Endothelial cell of umbilical vein (primary cell): ENCODE results near the gene LIN7B. TPM values are rescaled to one million over a fixed set of nuclear protein-coding genes. Genes with fewer than 3 reads are reported as not detected.

Experiments used
- BruUV-seq: library from RNA; stranded (reverse); fragments of 400-500 nt; replicated peaks from 2 replicates; lab custom pipeline; 2021; lab: Mats Ljungman, UMichigan
- CTCF ChIA-PET: fragments of 300-600, 350-600 bp; sonication (Branson Sonifier 250); formaldehyde crosslinking; loops from one replicate; lab custom pipeline; 2021; ENCODE audit warnings: antibody characterized with exemption, inconsistent platforms; lab: Charles Lee
- POLR2A ChIA-PET: fragments of 300-600, 350-600 bp; sonication (Branson Sonifier 250); formaldehyde crosslinking; loops from one replicate; lab custom pipeline; 2021; ENCODE audit warnings: antibody characterized with exemption, inconsistent platforms; lab: Charles Lee
- DNase-seq: peaks from one replicate; pipeline ENCODE4 v3.0.0-alpha.2; 2011; ENCODE audit warnings: low read depth, low spot score
- FAIRE-seq: peaks from 2 replicates; lab custom pipeline; 2011; peaks lifted over from hg19 to GRCh38; lab: Jason Lieb, UNC
- H2AFZ ChIP-seq: 2 replicates; pipeline ENCODE4 v1.6.0; 2012; ENCODE audit warnings: low read depth, low read length, control low read depth, inconsistent platforms
- H3K27ac ChIP-seq: 2 replicates; pipeline ENCODE4 v1.5.1; 2011; ENCODE audit warnings: low read depth, mild to moderate bottlenecking, control low read depth, low read length, moderate library complexity; ENCODE audit not compliant: insufficient read depth
- H3K27me3 ChIP-seq, 2 experiments: 2 replicates each; pipeline versions ENCODE4 v1.6.0 to v1.6.1; 2011; ENCODE audit warnings: low read length in 2 of 2, mixed read lengths in 1 of 2; ENCODE audit not compliant: control insufficient read depth in 2 of 2, insufficient read depth in 2 of 2
- H3K36me3 ChIP-seq, 2 experiments: 2 replicates in 1 of 2; 3 replicates in 1 of 2; pipeline ENCODE4 v1.5.1; 2011; ENCODE audit warnings: low read length in 2 of 2, mild to moderate bottlenecking in 1 of 2, moderate library complexity in 1 of 2; ENCODE audit not compliant: control insufficient read depth in 2 of 2, insufficient read depth in 2 of 2; ENCODE audit errors: extremely low read depth in 1 of 2
- H3K4me1 ChIP-seq: 3 replicates; pipeline ENCODE4 v1.5.1; 2011; ENCODE audit warnings: mild to moderate bottlenecking, low read length; ENCODE audit not compliant: control insufficient read depth, insufficient read depth; ENCODE audit errors: extremely low read depth
- H3K4me2 ChIP-seq: 2 replicates; pipeline ENCODE4 v1.6.1; 2011; ENCODE audit warnings: low read length, control low read depth, mixed read lengths; ENCODE audit not compliant: insufficient read depth
- H3K4me3 ChIP-seq, 3 experiments: fragments of 200-600 bp in 1 of 3; sonication (generic), shearing (Covaris generic) in 1 of 3; replicated peaks in 1 of 3; 2 replicates each; pipeline ENCODE4 v1.5.1; 2011 to 2016; ENCODE audit warnings: control low read depth in 3 of 3, low read length in 3 of 3, mild to moderate bottlenecking in 2 of 3, inconsistent platforms in 1 of 3, low read depth in 1 of 3, moderate library complexity in 1 of 3; ENCODE audit not compliant: insufficient read depth in 1 of 3
- H3K79me2 ChIP-seq: 2 replicates; pipeline ENCODE4 v1.6.0; 2012; ENCODE audit warnings: low read length, inconsistent platforms; ENCODE audit not compliant: control insufficient read depth, insufficient read depth
- H3K9ac ChIP-seq: replicated peaks from 2 replicates; pipeline ENCODE3; 2011; ENCODE audit warnings: low read length, control low read depth; ENCODE audit not compliant: insufficient read depth; ENCODE audit errors: extremely low read depth
- H3K9me1 ChIP-seq: replicated peaks from 3 replicates; pipeline ENCODE4 v1.6.0; 2011; ENCODE audit warnings: mild to moderate bottlenecking, low read length; ENCODE audit not compliant: control insufficient read depth, insufficient read depth; ENCODE audit errors: extremely low read depth
- H3K9me3 ChIP-seq: replicated peaks from 2 replicates; pipeline ENCODE4 v1.5.1; 2012; ENCODE audit warnings: low read length, inconsistent platforms; ENCODE audit not compliant: control insufficient read depth, insufficient read depth
- H4K20me1 ChIP-seq: replicated peaks from 2 replicates; pipeline ENCODE3; 2011; ENCODE audit warnings: mild to moderate bottlenecking, low read length; ENCODE audit not compliant: control insufficient read depth, insufficient read depth; ENCODE audit errors: extremely low read depth
- CTCF ChIP-seq, 2 donors: IDR thresholded peaks; 1 replicate in 1 of 2; 2 replicates in 1 of 2; pipeline ENCODE4 v1.5.1; 2011; ENCODE audit warnings: low read length in 2 of 2, mild to moderate bottlenecking in 2 of 2, moderate library complexity in 2 of 2, control low read depth in 1 of 2, inconsistent platforms in 1 of 2, low read depth in 1 of 2; ENCODE audit not compliant: insufficient read depth in 1 of 2; ENCODE audit errors: extremely low read depth in 1 of 2
- EZH2 ChIP-seq: IDR thresholded peaks from 2 replicates; pipeline ENCODE4 v1.6.1; 2012; ENCODE audit warnings: borderline replicate concordance, low read depth, mild to moderate bottlenecking, moderate library complexity, low read length, inconsistent platforms; ENCODE audit not compliant: severe bottlenecking
- JUN ChIP-seq: IDR thresholded peaks from 2 replicates; pipeline ENCODE4 v1.6.1; 2011; ENCODE audit warnings: borderline replicate concordance, low read depth; ENCODE audit not compliant: insufficient read length, insufficient read depth
- MAX ChIP-seq: IDR thresholded peaks from 2 replicates; pipeline ENCODE4 v1.6.1; 2011; ENCODE audit not compliant: insufficient read depth, insufficient read length
- MYC ChIP-seq: IDR thresholded peaks from one replicate; pipeline ENCODE4 v1.6.1; 2011; ENCODE audit warnings: mild to moderate bottlenecking, low read depth, low read length
- POLR2AphosphoS5 ChIP-seq: IDR thresholded peaks from 2 replicates; pipeline ENCODE4 v1.6.1; 2012; ENCODE audit warnings: low read depth, mild to moderate bottlenecking, control low read depth, low read length, moderate library complexity; ENCODE audit not compliant: insufficient read depth
- dilution Hi-C: fragments of 300-500 bp; cut with MboI; formaldehyde crosslinking; loops from one replicate; pipeline ENCODE4 v1.15.0; 2019; ENCODE audit warnings: low sequenced_read_pairs; ENCODE audit not compliant: extremely low pct_ligation_motif_present
- intact Hi-C: fragments of 100-400 bp; cut with micrococcal nuclease; formaldehyde crosslinking; loops from one replicate; pipeline ENCODE4 v1.10.0; 2022
- polyA plus RNA-seq, 4 experiments: library from polyadenylated mRNA; depleted of rRNA in 3 of 4; stranded (reverse) in 3 of 4; unstranded in 1 of 4; fragments of >200 nt; gene quantifications; 2 replicates each; pipeline versions ENCODE4 v1.2.1 to v1.2.3, GENCODE V29; 2011 to 2012; ENCODE audit warnings: missing spikeins in 1 of 4
- total RNA-seq: library from RNA; stranded (reverse); gene quantifications from 2 replicates; pipeline ENCODE4 v1.2.3, GENCODE V29; 2021

LIN7B gene
- total and polyA plus RNA-seq, 2 donors (not counting 3 experiments of a cell fraction or from before 2014, with no cell fraction given): 2.2 to 4.2 TPM

GRCh38 chr19:49127674-49128544 is 13.7 kb downstream of the LIN7B start:
- Histone ChIP-seq H3K27me3 (peaks cover 0 to 4% of the 10 kb centered on the region in 2 experiments), H3K9me1 (no peaks in the 10 kb centered on the region), H2AFZ (peak overlapping the region; percentile 86), H4K20me1 (no peaks in the 10 kb centered on the region), H3K4me3 (no peak overlapping the region), H3K36me3 (no peaks in the 10 kb centered on the region), H3K79me2 (no peaks in the 10 kb centered on the region), H3K9me3 (no peaks in the 10 kb centered on the region), H3K9ac (no peak overlapping the region), H3K27ac (no peak overlapping the region), H3K4me1 (no peaks in the 10 kb centered on the region), H3K4me2 (peak overlapping the region; percentile 49)
- CTCF ChIA-PET: interaction anchor here (0.7 to 2.0 kb wide), 14 partner anchors 8 to 134 kb away, joined by 3 to 15 read pairs (median 6); partner anchors contain the start of genes LIN7B and RUVBL2
- POLR2A ChIA-PET: interaction anchor here (0.6 to 0.7 kb wide), 4 partner anchors 14 to 326 kb away, joined by 3 to 7 read pairs (median 4); partner anchors contain the start of gene LIN7B
- DNase-seq (peak; percentile 98), FAIRE-seq (peak; percentile 98)
- no peak for TF ChIP-seq JUN
- TF ChIP-seq POLR2AphosphoS5: peak; percentile 48
- peak in 1 of 2 donors; percentile 38 for TF ChIP-seq CTCF (IDR thresholded peaks at IDR 0.05; ENCODE audit: extremely low read depth in 1 of 2, insufficient read depth in 1 of 2, low read depth in 1 of 2, low read length in 2 of 2)
- no peak for TF ChIP-seq EZH2
- peak; percentile 81 for TF ChIP-seq MYC
- peak; percentile 98 for TF ChIP-seq MAX
- intact Hi-C loops (loop anchor here (2.0 to 5.0 kb wide), 2 partner anchors 15 to 41 kb away; partner anchors contain the start of gene SNRNP70), dilution Hi-C loops (no loop called here)
- BruUV-seq: no TSS peak
